Measurements from ENCODE around the gene PTPN7.

GRCh38 chr1:202133989-202134388 lies 26.4 kb downstream of the PTPN7 start:
- TF ChIP-seq CTCF (IDR thresholded peaks at IDR 0.05), result no peak
- no peak for TF ChIP-seq POLR2A (IDR thresholded peaks at IDR 0.05)
- no peak for TF ChIP-seq POLR2AphosphoS5 (IDR thresholded peaks at IDR 0.05)
- no peak for TF ChIP-seq EP300 (IDR thresholded peaks at IDR 0.05)

Data from gastroesophageal sphincter (tissue), 3 donors.